Stomach smooth muscle (tissue), 2 donors: Measurements from ENCODE around the gene TTC34.

Experiments used
- H3K27ac ChIP-seq: one replicate; pipeline ENCODE4 v1.7.0; 2013; ENCODE audit warnings: mild to moderate bottlenecking, low read length, inconsistent platforms
- H3K27me3 ChIP-seq, 2 donors: one replicate each; pipeline ENCODE4 v1.7.0; 2013; ENCODE audit warnings: low read length in 2 of 2; ENCODE audit not compliant: insufficient read depth in 2 of 2, control insufficient read depth in 1 of 2
- H3K36me3 ChIP-seq, 2 donors: one replicate each; pipeline ENCODE4 v1.7.0; 2013; ENCODE audit warnings: low read length in 2 of 2; ENCODE audit not compliant: control insufficient read depth in 2 of 2, insufficient read depth in 2 of 2
- H3K4me1 ChIP-seq: one replicate; pipeline ENCODE4 v1.7.0; 2013; ENCODE audit warnings: low read length; ENCODE audit not compliant: control insufficient read depth, insufficient read depth
- H3K4me3 ChIP-seq, 2 donors: one replicate each; pipeline ENCODE4 v1.7.0; 2013; ENCODE audit warnings: low read length in 2 of 2
- H3K9ac ChIP-seq, 2 donors: one replicate each; pipeline ENCODE4 v1.7.0; 2013; ENCODE audit warnings: low read length in 2 of 2, mild to moderate bottlenecking in 1 of 2
- H3K9me3 ChIP-seq, 2 donors: one replicate each; pipeline ENCODE4 v1.7.0; 2013; ENCODE audit warnings: low read length in 2 of 2; ENCODE audit not compliant: control insufficient read depth in 2 of 2
- donor health status: healthy.
- donor health status: Pancreatic carcinoma.

Gene TTC34

GRCh38 chr1:2638466-2639115, 162.9 kb downstream of the TTC34 start:
- no peak overlapping the region for H3K4me3 ChIP-seq
- peaks cover 19% of the 10 kb centered on the region for H3K4me1 ChIP-seq
- H3K9me3 ChIP-seq = no peaks in the 10 kb centered on the region
- H3K27ac ChIP-seq = no peak overlapping the region
- H3K27me3 ChIP-seq = peaks cover 27 to 35% of the 10 kb centered on the region in 2 donors
- H3K9ac ChIP-seq = no peak overlapping the region
- no peaks in the 10 kb centered on the region for H3K36me3 ChIP-seq

- H3K36me3 ChIP-seq = no peaks in the 10 kb centered on the region
- no peak overlapping the region for H3K9ac ChIP-seq
- H3K4me3 ChIP-seq = no peak overlapping the region
- H3K4me1 ChIP-seq = peaks cover 11% of the 10 kb centered on the region
- H3K27ac ChIP-seq = no peak overlapping the region
- no peaks in the 10 kb centered on the region for H3K9me3 ChIP-seq
- H3K27me3 ChIP-seq = peaks cover 34 to 43% of the 10 kb centered on the region in 2 donors
These were observed 163.9 kb downstream of the TTC34 start for GRCh38 chr1:2637442-2638145.

- Histone ChIP-seq H3K27me3 (peaks cover 38 to 49% of the 10 kb centered on the region in 2 donors), H3K4me3 (no peak overlapping the region), H3K9me3 (no peaks in the 10 kb centered on the region), H3K4me1 (peaks cover 3% of the 10 kb centered on the region), H3K9ac (no peak overlapping the region), H3K36me3 (no peaks in the 10 kb centered on the region), H3K27ac (no peak overlapping the region)
These were observed 164.8 kb downstream of the TTC34 start for GRCh38 chr1:2636733-2637132.

DNA sequence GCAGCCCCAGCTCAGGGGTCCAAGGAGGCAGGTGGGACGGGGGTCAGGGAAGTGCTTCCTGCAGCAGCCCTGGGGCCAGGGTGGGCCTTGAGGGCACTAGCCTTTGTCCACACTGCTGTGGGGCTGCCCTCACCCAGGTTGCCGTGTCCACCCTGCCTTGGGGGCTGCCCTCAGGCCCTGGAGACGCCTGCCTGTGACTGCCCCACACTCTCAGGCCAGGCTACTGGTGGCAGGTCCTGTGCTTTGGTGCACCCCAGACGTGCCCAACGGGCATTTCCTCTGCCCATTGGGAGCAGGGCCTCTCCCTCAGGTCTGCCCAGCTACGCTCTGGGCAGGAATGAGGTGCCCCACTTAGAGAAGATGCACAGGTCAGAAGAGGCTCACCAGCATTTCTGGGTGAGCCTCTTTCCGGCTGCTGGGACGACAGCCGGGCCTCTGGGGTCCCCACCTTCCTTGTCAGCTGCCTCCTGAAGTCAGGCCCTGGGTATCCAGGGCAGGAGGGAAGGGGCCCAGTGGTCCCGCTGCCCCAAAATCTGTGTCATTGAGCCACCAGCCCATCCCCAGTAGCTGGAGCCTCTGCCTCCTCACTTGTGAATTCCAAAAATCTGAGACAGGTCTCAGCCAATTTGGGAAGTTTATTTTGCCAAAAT, 166.0 kb downstream of the TTC34 start:
- Histone ChIP-seq H3K36me3 (no peaks in the 10 kb centered on the region), H3K9me3 (no peaks in the 10 kb centered on the region), H3K27ac (no peak overlapping the region), H3K27me3 (peaks cover 45 to 56% of the 10 kb centered on the region in 2 donors), H3K4me1 (peaks cover 2% of the 10 kb centered on the region), H3K9ac (no peak overlapping the region), H3K4me3 (no peak overlapping the region)

DNA sequence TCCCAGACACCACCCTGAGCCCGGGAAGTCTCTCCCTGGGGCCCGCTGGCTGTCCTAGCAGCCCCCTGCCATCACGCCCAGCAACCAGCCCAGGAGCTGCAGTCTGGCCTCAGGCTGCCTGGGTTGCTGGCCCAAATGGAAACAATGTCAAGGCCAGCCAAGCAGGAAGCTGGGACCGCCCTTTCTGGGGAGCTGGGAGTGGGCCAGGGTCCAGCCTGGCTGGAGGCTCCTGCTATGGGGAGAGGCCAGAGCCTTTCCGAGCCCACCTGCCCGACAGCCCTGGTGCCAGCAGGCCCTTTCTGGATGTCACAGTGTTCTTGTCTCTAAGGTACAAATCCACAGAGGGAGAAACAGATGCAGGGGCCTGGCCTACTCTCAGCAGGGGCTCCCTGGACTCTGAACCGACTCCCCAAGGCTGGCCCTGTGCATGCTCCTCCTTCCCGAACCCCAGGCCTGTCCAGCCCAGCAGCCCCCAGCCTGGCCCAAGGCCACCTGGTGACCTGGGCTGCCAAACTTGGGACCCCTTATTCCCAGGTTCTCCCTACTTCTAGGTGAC, 167.5 kb downstream of the TTC34 start:
- no peak overlapping the region for H3K4me3 ChIP-seq
- no peak overlapping the region for H3K9ac ChIP-seq
- no peak overlapping the region for H3K27ac ChIP-seq
- H3K36me3 ChIP-seq = no peaks in the 10 kb centered on the region
- peaks cover 2% of the 10 kb centered on the region for H3K4me1 ChIP-seq
- no peaks in the 10 kb centered on the region for H3K9me3 ChIP-seq
- H3K27me3 ChIP-seq = peaks cover 56 to 68% of the 10 kb centered on the region in 2 donors

GRCh38 chr1:2633366-2633935, 168.0 kb downstream of the TTC34 start:
- Histone ChIP-seq H3K9me3 (no peaks in the 10 kb centered on the region), H3K36me3 (no peaks in the 10 kb centered on the region), H3K9ac (no peak overlapping the region), H3K27me3 (peaks cover 56 to 68% of the 10 kb centered on the region in 2 donors), H3K4me3 (no peak overlapping the region), H3K4me1 (peaks cover 2% of the 10 kb centered on the region), H3K27ac (no peak overlapping the region)

DNA sequence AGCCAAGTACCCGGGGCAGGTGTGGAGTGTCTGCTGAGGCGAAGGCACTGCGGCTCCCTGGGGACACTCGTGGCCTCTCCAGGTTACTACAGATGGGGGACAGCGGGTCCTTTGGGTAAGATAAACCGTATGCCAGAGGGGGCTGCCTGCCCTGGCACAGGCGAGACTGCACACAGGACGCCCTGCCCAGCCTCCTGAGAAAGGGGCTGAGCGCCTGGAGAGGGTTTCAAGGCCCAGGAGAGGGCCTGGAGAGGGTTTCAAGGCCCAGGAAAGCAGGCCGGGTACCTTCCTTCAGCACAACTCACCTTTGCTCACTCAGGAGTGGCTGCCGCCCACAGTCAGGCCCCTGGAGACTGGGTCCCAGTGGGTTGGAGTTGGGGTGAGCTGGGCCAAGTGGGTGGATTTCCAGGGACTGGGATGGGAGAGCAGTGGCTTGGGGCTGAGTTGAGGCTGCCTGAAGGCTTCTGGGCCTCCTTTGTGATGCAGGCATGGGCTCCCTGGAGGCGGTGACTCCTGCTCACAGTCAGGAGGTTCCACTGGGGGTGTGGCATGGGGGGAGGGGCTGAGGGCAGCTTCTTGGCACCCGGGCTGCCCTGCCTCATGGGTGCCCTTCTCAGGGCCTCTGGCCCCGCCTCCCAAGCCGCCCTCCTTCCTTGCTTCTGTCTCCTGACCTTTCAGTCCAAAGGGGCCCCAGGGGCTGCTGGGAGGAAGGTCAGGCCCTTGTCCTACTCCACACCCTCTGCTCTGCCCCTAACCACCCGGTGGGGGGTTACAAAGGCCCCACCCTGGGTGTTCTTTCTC, 168.7 kb downstream of the TTC34 start, which contains the start of gene MMEL1:
Gene MMEL1, minus strand, starts transcription at position 456 of the 801 bp plus-strand sequence. CDS start 3,532 bp downstream, outside the sequence.
- Histone ChIP-seq H3K27me3 (peaks cover 58 to 74% of the 10 kb centered on the region in 2 donors), H3K36me3 (no peaks in the 10 kb centered on the region), H3K9ac (no peak within 1 kb of the TSS), H3K9me3 (no peaks in the 10 kb centered on the region), H3K4me1 (peaks cover 7% of the 10 kb centered on the region), H3K4me3 (no peak within 1 kb of the TSS), H3K27ac (no peak within 1 kb of the TSS)

DNA sequence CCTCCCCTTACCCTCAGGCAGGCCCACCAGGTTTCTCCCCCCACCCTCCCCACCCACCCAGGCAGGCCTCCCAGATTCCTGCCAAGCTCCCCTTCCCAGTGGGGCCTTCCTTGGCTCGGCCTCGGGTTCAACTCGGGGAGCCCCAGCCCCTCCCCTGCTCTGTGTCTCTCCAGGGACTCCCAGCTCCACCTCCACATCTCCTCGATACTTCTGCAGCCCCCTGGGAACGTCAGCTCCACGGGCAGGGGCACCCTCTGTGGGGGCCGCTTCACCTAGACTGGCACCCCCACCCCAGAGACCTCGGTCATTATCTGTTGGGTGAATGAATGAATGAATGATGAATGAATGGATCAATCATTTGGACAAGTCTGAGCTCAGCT, 169.5 kb downstream of the TTC34 start:
- H3K4me1 ChIP-seq = peaks cover 7% of the 10 kb centered on the region
- no peak overlapping the region for H3K9ac ChIP-seq
- H3K27me3 ChIP-seq = peaks cover 56 to 74% of the 10 kb centered on the region in 2 donors
- no peaks in the 10 kb centered on the region for H3K36me3 ChIP-seq
- no peaks in the 10 kb centered on the region for H3K9me3 ChIP-seq
- no peak overlapping the region for H3K27ac ChIP-seq
- H3K4me3 ChIP-seq = no peak overlapping the region

GRCh38 chr1:2631136-2632050, 170.1 kb downstream of the TTC34 start:
- Histone ChIP-seq H3K9me3 (no peaks in the 10 kb centered on the region), H3K27ac (no peak overlapping the region), H3K9ac (no peak overlapping the region), H3K4me1 (peaks cover 7% of the 10 kb centered on the region), H3K36me3 (no peaks in the 10 kb centered on the region), H3K4me3 (no peak overlapping the region), H3K27me3 (peaks cover 51 to 72% of the 10 kb centered on the region in 2 donors)
